ENCODE results near the gene SP6.

GRCh38 chr17:47800686-47801085 is 50.3 kb downstream of the SP6 start:
- TF ChIP-seq POLR2AphosphoS5 (IDR thresholded peaks at IDR 0.05): no peak
- TF ChIP-seq, protein P1, sequence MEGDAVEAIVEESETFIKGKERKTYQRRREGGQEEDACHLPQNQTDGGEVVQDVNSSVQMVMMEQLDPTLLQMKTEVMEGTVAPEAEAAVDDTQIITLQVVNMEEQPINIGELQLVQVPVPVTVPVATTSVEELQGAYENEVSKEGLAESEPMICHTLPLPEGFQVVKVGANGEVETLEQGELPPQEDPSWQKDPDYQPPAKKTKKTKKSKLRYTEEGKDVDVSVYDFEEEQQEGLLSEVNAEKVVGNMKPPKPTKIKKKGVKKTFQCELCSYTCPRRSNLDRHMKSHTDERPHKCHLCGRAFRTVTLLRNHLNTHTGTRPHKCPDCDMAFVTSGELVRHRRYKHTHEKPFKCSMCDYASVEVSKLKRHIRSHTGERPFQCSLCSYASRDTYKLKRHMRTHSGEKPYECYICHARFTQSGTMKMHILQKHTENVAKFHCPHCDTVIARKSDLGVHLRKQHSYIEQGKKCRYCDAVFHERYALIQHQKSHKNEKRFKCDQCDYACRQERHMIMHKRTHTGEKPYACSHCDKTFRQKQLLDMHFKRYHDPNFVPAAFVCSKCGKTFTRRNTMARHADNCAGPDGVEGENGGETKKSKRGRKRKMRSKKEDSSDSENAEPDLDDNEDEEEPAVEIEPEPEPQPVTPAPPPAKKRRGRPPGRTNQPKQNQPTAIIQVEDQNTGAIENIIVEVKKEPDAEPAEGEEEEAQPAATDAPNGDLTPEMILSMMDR (IDR thresholded peaks at IDR 0.05): no peak
- TF ChIP-seq POLR2A (IDR thresholded peaks at IDR 0.05): no peak
- no peak for TF ChIP-seq EP300 (IDR thresholded peaks at IDR 0.05)
